GM18517 (cell line): ENCODE results near the gene GPR152.
"Not testable (repeated sequence)": the region's sequence is repeated elsewhere in the genome, so short reads cannot be mapped to it uniquely, and the experiment has no call there.

ENCODE experiments used
- ATAC-seq: cut with Tn5 transposase; IDR thresholded peaks from one replicate; pipeline ENCODE4 v1.9.1; 2021; ENCODE audit warnings: mild to moderate bottlenecking, moderate library complexity; ENCODE audit not compliant: unreplicated experiment

GPR152 gene

GRCh38 chr11:67489885-67490726 is 37.6 kb upstream of the GPR152 start:
- no peak for ATAC-seq

- no peak for ATAC-seq
These were observed 36.8 kb upstream of the GPR152 start for GRCh38 chr11:67489203-67489884.

GRCh38 chr11:67486481-67487195 is 34.1 kb upstream of the GPR152 start:
- ATAC-seq, result peak; percentile 28

GRCh38 chr11:67485873-67486361 is 33.4 kb upstream of the GPR152 start:
- not testable (repeated sequence) for ATAC-seq

- ATAC-seq, result no peak
These were observed 32.4 kb upstream of the GPR152 start for GRCh38 chr11:67484847-67485311.

- ATAC-seq, result no peak
These were observed 31.5 kb upstream of the GPR152 start for GRCh38 chr11:67483831-67484665.

GRCh38 chr11:67482827-67483798 is 30.6 kb upstream of the GPR152 start, which contains the start of gene AIP:
TSS of gene AIP (plus strand) at chr11:67483026. CDS start at chr11:67483159, 133 bp downstream.
- ATAC-seq, result peak; percentile 51

- ATAC-seq, result no peak
These were observed 29.8 kb upstream of the GPR152 start for GRCh38 chr11:67482275-67482826.

GRCh38 chr11:67477344-67478050 is 25.0 kb upstream of the GPR152 start:
- not testable (repeated sequence) for ATAC-seq

GRCh38 chr11:67476692-67477091 is 24.2 kb upstream of the GPR152 start:
- ATAC-seq, result not testable (repeated sequence)

GRCh38 chr11:67472882-67473281 is 20.4 kb upstream of the GPR152 start:
- no peak for ATAC-seq

GRCh38 chr11:67470337-67471002 is 17.9 kb upstream of the GPR152 start:
- no peak for ATAC-seq

- peak; percentile 7 for ATAC-seq
These were observed 16.9 kb upstream of the GPR152 start for GRCh38 chr11:67469508-67469811.

- peak; percentile 41 for ATAC-seq
These were observed 16.4 kb upstream of the GPR152 start, which contains the start of gene TMEM134 for GRCh38 chr11:67468759-67469507. TSS of gene TMEM134 (minus strand) at chr11:67469251. CDS start at chr11:67469192, 59 bp downstream.

GRCh38 chr11:67468456-67468758 is 15.9 kb upstream of the GPR152 start:
- ATAC-seq, result no peak

- no peak for ATAC-seq
These were observed 15.5 kb upstream of the GPR152 start for GRCh38 chr11:67468056-67468455.
